Heart right ventricle (tissue), 16 donors: Measurements from ENCODE around the gene YIPF1. TPM values are rescaled to one million over a fixed set of nuclear protein-coding genes. Genes with fewer than 3 reads are reported as not detected.

ENCODE experiments used
- ATAC-seq, 8 donors: fragments of 200-7000 bp; cut with Tn5 transposase; one replicate each; pipeline ENCODE4 v1.9.1; 2020; ENCODE audit warnings: mild to moderate bottlenecking in 8 of 8, moderate library complexity in 8 of 8, moderate number of reproducible peaks in 1 of 8
- DNase-seq, 2 donors: peaks; one replicate each; pipeline ENCODE4 v3.0.0-alpha.2; 2020
- H3K27ac ChIP-seq, 10 donors: fragments of 200-600 bp; sonication (generic) in 2 of 10; one replicate each; pipeline versions ENCODE4 v1.5.0 to v1.8.0; 2020 to 2022; ENCODE audit warnings: mild to moderate bottlenecking in 3 of 10
- H3K27me3 ChIP-seq, 7 donors: fragments of 200-600 bp; one replicate each; pipeline ENCODE4 v1.8.0; 2021 to 2022; ENCODE audit warnings: mild to moderate bottlenecking in 2 of 7
- H3K36me3 ChIP-seq, 9 donors: fragments of 200-600 bp; sonication (generic) in 1 of 9; one replicate each; pipeline versions ENCODE4 v1.5.0 to v1.8.0; 2020 to 2022; ENCODE audit warnings: mild to moderate bottlenecking in 2 of 9
- H3K4me1 ChIP-seq, 9 donors: fragments of 200-600 bp; sonication (generic) in 1 of 9; one replicate each; pipeline versions ENCODE4 v1.5.0 to v1.8.0; 2020 to 2022; ENCODE audit warnings: mild to moderate bottlenecking in 4 of 9
- H3K4me3 ChIP-seq, 10 donors: fragments of 200-600 bp; sonication (generic) in 2 of 10; one replicate each; pipeline versions ENCODE4 v1.5.0 to v1.8.0; 2020 to 2022; ENCODE audit warnings: mild to moderate bottlenecking in 7 of 10, moderate library complexity in 2 of 10
- H3K9me3 ChIP-seq, 11 donors: fragments of 200-600 bp in 10 of 11; sonication (generic) in 2 of 11; one replicate each; pipeline versions ENCODE4 v1.5.0 to v1.8.0; 2013 to 2022; ENCODE audit warnings: mild to moderate bottlenecking in 2 of 11, control low read depth in 1 of 11, moderate library complexity in 1 of 11
- CTCF ChIP-seq, 9 donors: fragments of 200-600 bp; sonication (generic) in 2 of 9; IDR thresholded peaks; one replicate each; pipeline versions ENCODE4 v1.5.0 to v1.8.0; 2021 to 2022; ENCODE audit warnings: antibody characterized with exemption in 9 of 9, mild to moderate bottlenecking in 5 of 9, moderate library complexity in 1 of 9
- WGBS, 2 donors: extraction: QIAGEN DNeasy Blood & Tissue Kit; methylation state at CpG; one replicate each; pipeline ENCODE4 v1.1.7; 2013; ENCODE audit warnings: inconsistent platforms in 1 of 2; 5-methylcytosine and 5-hydroxymethylcytosine counted together
- intact Hi-C, 10 donors: fragments of 100-400 bp; cut with DNase I; formaldehyde crosslinking; loops; one replicate each; pipeline versions ENCODE4 v1.11.1 to v1.14.2; 2022
- long read RNA-seq, 3 donors: library from polyadenylated mRNA; unstranded; transcript quantifications; one replicate each; pipeline ENCODE4 v2.0.0, GENCODE V29; 2020 to 2021
- polyA plus RNA-seq, 2 donors: library from polyadenylated mRNA; stranded (reverse); fragments of 200-250 nt; gene quantifications; one replicate each; pipeline ENCODE4 v1.2.3, GENCODE V29; 2013
- total RNA-seq, 10 donors: library from RNA; stranded (reverse); fragmentation: NEBNext Ultra II Directional in 3 of 10; extraction: Animal tissue kit (Norgen Biotek cat#: 25700) in 3 of 10; gene quantifications; one replicate each; pipeline versions ENCODE4 v1.2.1 to v1.2.4, GENCODE V29; 2021 to 2023
- donor health status: Arrhythmogenic right ventricular cardiomyopathy.
- donor health status: ischemic (EF 13 %, LVEDD 7.1; RV severe dilation, severe dysfunction).
- donor health status: healthy with polysubstance abuse.
- donor health status: DM: no; HTN: yes; CAD: no.
- donor health status: DM: no; HTN: no; CAD: no.
- donor health status: ischemic (EF 25% LVEDD 6.9; RV normal size, moderate dysfunction).
- donor health status: ischemic (EF 25% LVEDD 5.7; RV mildly dilated, moderate dysfunction).
- donor health status: healthy.
- donor health status: DM: yes; HTN: yes; CAD: no.
- donor health status: Ischemic cardiomyopathy.
- donor health status: ischemic (EF 35%, LVEDD 5.7; RV mildly dilated, moderate dysfunction).
- donor health status: nonischemic (EF 11% LVEDD 7.7; RV severe dilation, severe dysfunction).
- donor health status: DM: yes; HTN: yes; CAD: no.
- donor health status: PGD.
- donor health status: ischemic (EF 29% LVEDD 5.4; RV normal size, mild dysfunction).
- donor health status: nonischemic (EF 23%, LVEDD 6.1; RV moderate dilation, normal function).

YIPF1 gene
- 10 to 100 TPM; 10.2 to 20.1 (median 13.2) TPM for total RNA-seq
- polyA plus RNA-seq: 10 to 100 TPM in 1 of 2 donors, 1 to 10 TPM in 1; 9.6 to 22.1 TPM
- long read RNA-seq, donor 1, partial matches to known transcripts: 3 of 19 reads
- long read RNA-seq, donor 1, other reads (novel, unspliced or antisense): 14 of 19 reads
- long read RNA-seq, donor 2, partial matches to known transcripts: 4 of 13 reads
- long read RNA-seq, donor 2, other reads (novel, unspliced or antisense): 6 of 13 reads
- long read RNA-seq, donor 3, transcript YIPF1-201 (11 exons, 1,858 nt): major isoform, 15 of 54 reads
- long read RNA-seq, donor 3, transcript YIPF1-203 (11 exons, 1,602 nt): minor isoform, 8 of 54 reads
- long read RNA-seq, donor 3, partial matches to known transcripts: 2 of 54 reads
- long read RNA-seq, donor 3, other reads (novel, unspliced or antisense): 29 of 54 reads

GRCh38 chr1:53889304-53890298, at the start of gene YIPF1:
YIPF1 (minus strand) TSS chr1:53889797; CDS start chr1:53888937, 860 bp downstream.
- 2 to 3% methylated on average over 62 of the region's 62 CpGs for WGBS, 2 donors

GRCh38 chr1:53938136-53938830, 48.7 kb upstream of the YIPF1 start:
- Histone ChIP-seq H3K27me3 (no peaks in the 10 kb centered on the region), H3K27ac (no peak overlapping the region), H3K9me3 (peaks cover 0 to 16% (median 0%) of the 10 kb centered on the region in 11 donors), H3K4me1 (peaks cover 0 to 27% (median 0%) of the 10 kb centered on the region in 9 donors), H3K36me3 (peaks cover 0 to 44% (median 7%) of the 10 kb centered on the region in 9 donors), H3K4me3 (no peak overlapping the region)
- intact Hi-C loops: loop anchor here in 1 of 10 donors (5.0 kb wide), 1 partner anchor 834 kb away; no protein-coding TSS in a partner anchor
- DNase-seq: no peak
- no peak for TF ChIP-seq CTCF (IDR thresholded peaks at IDR 0.05)
- 93 to 95% methylated on average over 4 of the region's 4 CpGs for WGBS, 2 donors
- ATAC-seq: no peak

More at GRCh38 chr1:53889304-53890298, at the start of gene YIPF1:
- TF ChIP-seq CTCF (IDR thresholded peaks at IDR 0.05): no peak
- Histone ChIP-seq H3K4me1 (peaks cover 0 to 36% (median 13%) of the 10 kb centered on the region in 9 donors), H3K4me3 (peak within 1 kb of the TSS; percentile 60 to 100 (median 82)), H3K9me3 (no peaks in the 10 kb centered on the region), H3K27ac (peak within 1 kb of the TSS in 9 of 10 donors; percentile 49 to 92 (median 77)), H3K27me3 (no peaks in the 10 kb centered on the region), H3K36me3 (peaks cover 0 to 32% (median 0%) of the 10 kb centered on the region in 9 donors)
- ATAC-seq (peak; percentile 98 to 100 (median 99)), DNase-seq (peak; percentile 90)
- intact Hi-C loops: loop anchor here in 8 of 10 donors (2.0 to 5.0 kb wide), 4 partner anchors 53 to 163 kb away; partner anchors contain the start of genes IFT25 (in 7 of the 8), LRRC42 (in 5 of the 8), TCEANC2 (in 1 of the 8) and TMEM59 (in 1 of the 8)

GRCh38 chr1:53936430-53936829, 46.8 kb upstream of the YIPF1 start:
- DNase-seq (no peak), ATAC-seq (no peak)
- intact Hi-C loops: loop anchor here in 1 of 10 donors (5.0 kb wide), 1 partner anchor 836 kb away; no protein-coding TSS in a partner anchor
- H3K9me3 ChIP-seq: peaks cover 0 to 21% (median 6%) of the 10 kb centered on the region in 11 donors
- peaks cover 0 to 44% (median 7%) of the 10 kb centered on the region in 9 donors for H3K36me3 ChIP-seq
- H3K27ac ChIP-seq: no peak overlapping the region
- peaks cover 0 to 15% (median 0%) of the 10 kb centered on the region in 9 donors for H3K4me1 ChIP-seq
- H3K27me3 ChIP-seq: no peaks in the 10 kb centered on the region
- 91 to 92% methylated on average over 1 of the region's 1 CpG for WGBS, 2 donors
- no peak overlapping the region for H3K4me3 ChIP-seq
- no peak for TF ChIP-seq CTCF (IDR thresholded peaks at IDR 0.05)
